ENCODE measurements around the gene RAB22A.

DNA sequence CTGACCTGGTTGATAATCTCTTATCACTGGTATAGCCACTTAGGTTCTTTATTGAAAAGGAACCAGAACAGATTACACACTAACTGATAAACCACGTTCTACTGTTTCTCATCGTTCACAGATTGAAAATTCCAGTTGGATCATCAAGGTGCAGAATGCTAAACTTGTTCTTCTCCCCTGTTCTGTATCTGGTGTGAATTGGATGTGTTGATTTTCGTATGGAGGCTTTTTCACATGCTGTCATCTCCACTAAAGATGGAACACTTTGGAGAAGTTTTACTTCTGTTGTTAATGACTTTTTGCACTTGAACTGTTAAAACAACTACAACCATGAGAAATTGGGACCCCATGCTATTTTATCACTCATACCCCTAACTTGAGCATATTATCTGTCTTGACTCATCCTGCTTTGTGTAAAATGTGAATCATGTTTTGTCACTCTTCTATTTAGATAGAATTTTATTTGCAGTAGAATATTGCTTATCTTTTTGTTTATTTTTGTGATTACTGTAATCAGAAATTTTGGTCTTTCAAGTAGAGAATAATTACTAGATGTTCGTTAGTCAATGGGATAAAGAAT is 97.0 kb downstream of the RAB22A start:
- TF ChIP-seq, protein P1, sequence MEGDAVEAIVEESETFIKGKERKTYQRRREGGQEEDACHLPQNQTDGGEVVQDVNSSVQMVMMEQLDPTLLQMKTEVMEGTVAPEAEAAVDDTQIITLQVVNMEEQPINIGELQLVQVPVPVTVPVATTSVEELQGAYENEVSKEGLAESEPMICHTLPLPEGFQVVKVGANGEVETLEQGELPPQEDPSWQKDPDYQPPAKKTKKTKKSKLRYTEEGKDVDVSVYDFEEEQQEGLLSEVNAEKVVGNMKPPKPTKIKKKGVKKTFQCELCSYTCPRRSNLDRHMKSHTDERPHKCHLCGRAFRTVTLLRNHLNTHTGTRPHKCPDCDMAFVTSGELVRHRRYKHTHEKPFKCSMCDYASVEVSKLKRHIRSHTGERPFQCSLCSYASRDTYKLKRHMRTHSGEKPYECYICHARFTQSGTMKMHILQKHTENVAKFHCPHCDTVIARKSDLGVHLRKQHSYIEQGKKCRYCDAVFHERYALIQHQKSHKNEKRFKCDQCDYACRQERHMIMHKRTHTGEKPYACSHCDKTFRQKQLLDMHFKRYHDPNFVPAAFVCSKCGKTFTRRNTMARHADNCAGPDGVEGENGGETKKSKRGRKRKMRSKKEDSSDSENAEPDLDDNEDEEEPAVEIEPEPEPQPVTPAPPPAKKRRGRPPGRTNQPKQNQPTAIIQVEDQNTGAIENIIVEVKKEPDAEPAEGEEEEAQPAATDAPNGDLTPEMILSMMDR (conservative IDR thresholded peaks at IDR 0.05 in 1 of 2, IDR thresholded peaks at IDR 0.05 in 1 of 2; ENCODE audit: extremely low read depth in 1 of 2, insufficient read depth in 1 of 2, low read depth in 1 of 2, low read length in 2 of 2) = no peak
- TF ChIP-seq EZH2 (IDR thresholded peaks at IDR 0.05; ENCODE audit: borderline replicate concordance, low read length) = no peak

Data from mammary epithelial cell (primary cell).